ENCODE data around the gene MSL3B.

- TF ChIP-seq CREB5 (CRISPR knock-in tag; IDR thresholded peaks at IDR 0.05; ENCODE audit: low read depth) (no peak; the same call in 1 of the 2 replicates), TSHZ2 (CRISPR knock-in tag; IDR thresholded peaks at IDR 0.05) (no peak)
These were observed 51.9 kb downstream of the MSL3B start for GRCh38 chr2:233816334-233816733.

All from SK-N-SH treated with all-trans-retinoic acid at 6 μM for 48 hours (cell line).